Raji (cell line): ENCODE data around the gene ASB4.

Source experiments
- POLR2A ChIP-seq: IDR thresholded peaks from 2 replicates; pipeline ENCODE4 v1.6.1; 2011; ENCODE audit warnings: low read depth, low read length, control low read depth; ENCODE audit not compliant: insufficient read depth

Gene ASB4

GRCh38 chr7:95556777-95557176 lies 71.0 kb downstream of the ASB4 start:
- no peak for TF ChIP-seq POLR2A

- TF ChIP-seq POLR2A = no peak
These were observed 73.1 kb downstream of the ASB4 start for GRCh38 chr7:95558864-95559263.

GRCh38 chr7:95560674-95561073 lies 74.9 kb downstream of the ASB4 start:
- no peak for TF ChIP-seq POLR2A

- no peak for TF ChIP-seq POLR2A
These were observed 84.0 kb downstream of the ASB4 start for GRCh38 chr7:95569720-95570119.

- no peak for TF ChIP-seq POLR2A
These were observed 91.4 kb downstream of the ASB4 start for GRCh38 chr7:95577137-95577536.

GRCh38 chr7:95578299-95578855 lies 92.6 kb downstream of the ASB4 start:
- no peak for TF ChIP-seq POLR2A

- no peak for TF ChIP-seq POLR2A
These were observed 93.6 kb downstream of the ASB4 start for GRCh38 chr7:95579318-95579717.

- no peak for TF ChIP-seq POLR2A
These were observed 95.7 kb downstream of the ASB4 start for GRCh38 chr7:95581467-95581866.

GRCh38 chr7:95582578-95583293 lies 97.0 kb downstream of the ASB4 start:
- no peak for TF ChIP-seq POLR2A

- TF ChIP-seq POLR2A = no peak
These were observed 98.3 kb downstream of the ASB4 start for GRCh38 chr7:95583834-95584621.

- TF ChIP-seq POLR2A = no peak
These were observed 99.2 kb downstream of the ASB4 start for GRCh38 chr7:95584769-95585425.

GRCh38 chr7:95585426-95585789 lies 99.7 kb downstream of the ASB4 start:
- no peak for TF ChIP-seq POLR2A

GRCh38 chr7:95586951-95587301 lies 101.2 kb downstream of the ASB4 start:
- no peak for TF ChIP-seq POLR2A

- TF ChIP-seq POLR2A = no peak
These were observed 103.3 kb downstream of the ASB4 start for GRCh38 chr7:95589031-95589430.

- TF ChIP-seq POLR2A = no peak
These were observed 104.0 kb downstream of the ASB4 start for GRCh38 chr7:95589766-95590165.
